OCI-LY1 (cell line): ENCODE data around the gene SMAD4.

ENCODE experiments used
- H2AFZ ChIP-seq: fragments of 200-600 bp; sonication (generic), shearing (Covaris generic); 2 replicates; pipeline ENCODE4 v1.6.0; 2014; ENCODE audit warnings: antibody characterized with exemption, mild to moderate bottlenecking, low read length
- H3F3A ChIP-seq: fragments of 200-600 bp; sonication (generic), shearing (Covaris generic); 2 replicates; pipeline ENCODE4 v1.6.0; 2014; ENCODE audit warnings: mild to moderate bottlenecking, antibody characterized with exemption, low read length, moderate library complexity; ENCODE audit not compliant: insufficient read depth
- H3K27ac ChIP-seq: fragments of 200-600 bp; sonication (generic); 2 replicates; pipeline ENCODE4 v1.5.1; 2014; ENCODE audit warnings: low read length, mixed run types, mild to moderate bottlenecking, low read depth; ENCODE audit not compliant: poor library complexity, severe bottlenecking
- H3K27me3 ChIP-seq: fragments of 200-600 bp; sonication (generic); 2 replicates; pipeline ENCODE4 v1.6.0; 2014; ENCODE audit warnings: antibody characterized with exemption, mild to moderate bottlenecking, low read length, moderate library complexity; ENCODE audit not compliant: insufficient read depth
- H3K36me3 ChIP-seq: fragments of 200-600 bp; sonication (generic); 2 replicates; pipeline ENCODE4 v1.6.1; 2014; ENCODE audit warnings: mild to moderate bottlenecking, antibody characterized with exemption, low read length, moderate library complexity, mixed read lengths; ENCODE audit not compliant: insufficient read depth
- H3K4me1 ChIP-seq: fragments of 200-600 bp; sonication (generic); 2 replicates; pipeline ENCODE4 v1.5.1; 2014; ENCODE audit warnings: mild to moderate bottlenecking, low read length, moderate library complexity; ENCODE audit not compliant: insufficient read depth, severe bottlenecking
- H3K4me2 ChIP-seq: fragments of 200-600 bp; sonication (generic), shearing (Covaris generic); 2 replicates; pipeline ENCODE4 v1.6.1; 2014; ENCODE audit warnings: low read length
- H3K4me3 ChIP-seq: fragments of 200-600 bp; sonication (generic); 2 replicates; pipeline ENCODE4 v1.5.1; 2014; ENCODE audit warnings: low read length, low read depth, mild to moderate bottlenecking, mixed read lengths; ENCODE audit not compliant: poor library complexity, severe bottlenecking
- H3K79me2 ChIP-seq: fragments of 200-600 bp; shearing (Covaris generic); 2 replicates; pipeline ENCODE4 v1.6.1; 2016; ENCODE audit warnings: mixed run types, low read length, mixed read lengths; ENCODE audit not compliant: insufficient read depth
- H3K9ac ChIP-seq: fragments of 200-600 bp; sonication (generic), shearing (Covaris generic); 2 replicates; pipeline ENCODE4 v1.6.1; 2014; ENCODE audit warnings: mild to moderate bottlenecking, low read length, mixed read lengths
- H3K9me2 ChIP-seq: fragments of 200-600 bp; sonication (generic), shearing (Covaris generic); 2 replicates; pipeline ENCODE4 v1.6.1; 2014; ENCODE audit warnings: low read depth, mild to moderate bottlenecking, low read length, mixed read lengths
- H3K9me3 ChIP-seq: fragments of 200-600 bp; shearing (Covaris generic); 2 replicates; pipeline ENCODE4 v1.6.1; 2014; ENCODE audit warnings: low read length, mixed read lengths
- H4K20me1 ChIP-seq: fragments of 200-600 bp; sonication (generic), shearing (Covaris generic); 2 replicates; pipeline ENCODE4 v1.6.0; 2016; ENCODE audit warnings: mild to moderate bottlenecking, low read length; ENCODE audit not compliant: insufficient read depth
- EZH2 ChIP-seq: fragments of 200-600 bp; sonication (generic), shearing (Covaris generic); IDR thresholded peaks from 2 replicates; pipeline ENCODE4 v1.8.0; 2017; ENCODE audit warnings: borderline replicate concordance, mixed run types, mild to moderate bottlenecking, antibody characterized with exemption, low read length, moderate library complexity, mixed read lengths
- TF ChIP-seq, protein P1 (sequence below): fragments of 200-600 bp; sonication (generic), shearing (Covaris generic); IDR thresholded peaks from 2 replicates; pipeline ENCODE4 v1.5.1; 2017; ENCODE audit warnings: mild to moderate bottlenecking, antibody characterized with exemption, low read length, moderate library complexity, mixed read lengths

SMAD4 gene

DNA sequence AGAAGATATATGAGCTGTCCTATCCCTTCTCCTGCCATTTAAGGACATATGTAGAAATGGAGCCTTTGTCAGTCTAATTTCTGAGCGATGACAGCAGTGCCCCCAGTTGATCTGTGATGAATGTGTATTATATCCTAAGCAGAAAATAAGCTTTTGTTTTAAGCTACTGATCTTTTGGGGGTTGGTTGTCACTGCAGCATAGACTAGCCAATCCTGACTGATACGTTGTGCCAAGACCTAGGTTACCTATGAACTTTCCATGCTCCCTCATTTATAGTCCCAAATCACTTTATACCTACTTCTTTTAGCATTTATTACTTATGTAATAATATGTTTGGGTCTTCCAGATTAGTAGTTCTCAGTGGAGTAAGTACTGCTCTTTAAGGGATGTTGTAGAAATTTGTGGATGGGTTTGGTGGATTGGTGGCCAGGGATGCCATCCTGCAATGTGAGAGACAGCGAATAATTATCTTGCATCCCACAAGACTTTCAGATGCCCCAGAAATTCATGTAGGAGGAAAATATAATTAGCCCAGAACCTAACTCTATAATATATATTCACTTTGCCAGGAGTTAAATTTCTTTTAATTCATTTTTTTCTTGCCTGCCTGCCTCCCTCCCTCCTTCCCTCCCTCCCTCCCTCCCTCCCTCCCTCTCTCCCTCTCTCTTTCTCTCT, 11.8 kb downstream of the SMAD4 start:
- H3K27ac ChIP-seq = no peak overlapping the region
- no peaks in the 10 kb centered on the region for H3F3A ChIP-seq
- H3K27me3 ChIP-seq = no peaks in the 10 kb centered on the region
- peaks cover 21% of the 10 kb centered on the region for H3K4me1 ChIP-seq
- H3K9me3 ChIP-seq = no peaks in the 10 kb centered on the region
- H3K9me2 ChIP-seq = no peaks in the 10 kb centered on the region
- H3K4me2 ChIP-seq = no peak overlapping the region
- no peaks in the 10 kb centered on the region for H4K20me1 ChIP-seq
- no peak overlapping the region for H3K9ac ChIP-seq
- peaks cover 96% of the 10 kb centered on the region for H3K79me2 ChIP-seq
- H3K4me3 ChIP-seq = no peak overlapping the region
- H2AFZ ChIP-seq = no peak overlapping the region
- no peak for TF ChIP-seq EZH2
- TF ChIP-seq, protein P1, sequence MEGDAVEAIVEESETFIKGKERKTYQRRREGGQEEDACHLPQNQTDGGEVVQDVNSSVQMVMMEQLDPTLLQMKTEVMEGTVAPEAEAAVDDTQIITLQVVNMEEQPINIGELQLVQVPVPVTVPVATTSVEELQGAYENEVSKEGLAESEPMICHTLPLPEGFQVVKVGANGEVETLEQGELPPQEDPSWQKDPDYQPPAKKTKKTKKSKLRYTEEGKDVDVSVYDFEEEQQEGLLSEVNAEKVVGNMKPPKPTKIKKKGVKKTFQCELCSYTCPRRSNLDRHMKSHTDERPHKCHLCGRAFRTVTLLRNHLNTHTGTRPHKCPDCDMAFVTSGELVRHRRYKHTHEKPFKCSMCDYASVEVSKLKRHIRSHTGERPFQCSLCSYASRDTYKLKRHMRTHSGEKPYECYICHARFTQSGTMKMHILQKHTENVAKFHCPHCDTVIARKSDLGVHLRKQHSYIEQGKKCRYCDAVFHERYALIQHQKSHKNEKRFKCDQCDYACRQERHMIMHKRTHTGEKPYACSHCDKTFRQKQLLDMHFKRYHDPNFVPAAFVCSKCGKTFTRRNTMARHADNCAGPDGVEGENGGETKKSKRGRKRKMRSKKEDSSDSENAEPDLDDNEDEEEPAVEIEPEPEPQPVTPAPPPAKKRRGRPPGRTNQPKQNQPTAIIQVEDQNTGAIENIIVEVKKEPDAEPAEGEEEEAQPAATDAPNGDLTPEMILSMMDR = no peak
- H3K36me3 ChIP-seq = peaks cover 1% of the 10 kb centered on the region; the same call in 1 of the 2 replicates

DNA sequence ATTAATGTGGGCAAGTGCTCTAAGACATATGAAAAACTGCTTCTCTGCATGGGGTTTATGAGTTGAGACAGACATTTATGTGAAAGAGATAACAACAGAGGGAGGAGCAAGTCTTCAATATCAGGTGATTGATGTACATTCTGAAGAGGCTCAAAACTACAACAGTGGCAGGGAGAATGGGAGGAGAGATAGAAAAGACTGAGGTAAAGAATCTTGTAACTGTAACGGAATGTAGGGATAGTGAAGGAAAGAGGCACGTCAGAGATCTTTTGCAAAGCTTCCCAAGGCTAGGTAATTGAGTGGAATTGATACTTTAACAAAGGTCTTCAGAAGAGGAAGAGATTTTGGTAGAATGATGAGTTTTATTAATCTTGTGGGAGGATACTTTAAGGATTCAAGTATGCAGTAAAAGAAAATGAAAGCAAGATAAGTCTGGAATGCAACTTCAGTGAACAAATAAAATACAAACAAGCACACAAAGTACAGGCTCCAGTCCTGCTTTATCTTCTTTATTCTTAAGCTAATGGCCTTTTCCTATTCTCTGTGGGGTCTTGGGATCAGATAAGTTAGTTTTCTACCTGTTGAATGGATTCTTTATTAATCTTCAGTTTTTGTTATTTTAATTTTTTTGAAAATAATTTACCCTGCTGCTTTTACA, 15.0 kb downstream of the SMAD4 start:
- H2AFZ ChIP-seq = no peak overlapping the region
- no peaks in the 10 kb centered on the region for H3K27me3 ChIP-seq
- no peaks in the 10 kb centered on the region for H3K9me2 ChIP-seq
- TF ChIP-seq, protein P1 = no peak
- no peak for TF ChIP-seq EZH2
- peaks cover 30% of the 10 kb centered on the region for H3K36me3 ChIP-seq
- peaks cover 73% of the 10 kb centered on the region for H3K79me2 ChIP-seq
- H3K27ac ChIP-seq = no peak overlapping the region
- no peaks in the 10 kb centered on the region for H4K20me1 ChIP-seq
- H3K4me2 ChIP-seq = no peak overlapping the region
- H3K9ac ChIP-seq = no peak overlapping the region
- peaks cover 6% of the 10 kb centered on the region for H3K4me1 ChIP-seq
- H3F3A ChIP-seq = no peaks in the 10 kb centered on the region
- H3K9me3 ChIP-seq = no peaks in the 10 kb centered on the region
- H3K4me3 ChIP-seq = no peak overlapping the region

DNA sequence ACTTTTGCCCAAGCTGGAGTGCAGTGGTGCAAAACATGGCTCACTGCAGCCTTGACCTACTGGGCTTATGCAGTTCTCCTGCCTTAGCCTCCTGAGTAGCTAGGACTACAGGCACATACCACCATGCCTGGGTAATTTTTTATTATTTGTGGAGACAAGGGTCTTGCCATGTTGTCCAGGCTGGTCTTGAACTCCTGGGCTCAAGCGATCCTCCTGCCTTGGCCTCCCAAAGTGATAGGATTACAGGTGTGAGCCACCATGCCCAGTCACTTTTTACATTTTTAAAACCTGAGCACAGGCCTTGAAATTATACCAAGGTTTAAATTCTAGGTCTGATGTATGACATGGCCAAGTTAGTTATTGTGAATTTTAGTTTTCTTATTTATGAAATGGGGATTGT, 18.2 kb downstream of the SMAD4 start:
- H3K27ac ChIP-seq = no peak overlapping the region
- peaks cover 40% of the 10 kb centered on the region for H3K36me3 ChIP-seq
- TF ChIP-seq, protein P1 = no peak
- TF ChIP-seq EZH2 = no peak
- no peaks in the 10 kb centered on the region for H3K9me3 ChIP-seq
- H3K4me2 ChIP-seq = no peak overlapping the region
- no peaks in the 10 kb centered on the region for H3K9me2 ChIP-seq
- no peaks in the 10 kb centered on the region for H4K20me1 ChIP-seq
- H3F3A ChIP-seq = no peaks in the 10 kb centered on the region
- no peak overlapping the region for H2AFZ ChIP-seq
- H3K4me3 ChIP-seq = no peak overlapping the region
- no peak overlapping the region for H3K9ac ChIP-seq
- peaks cover 44% of the 10 kb centered on the region for H3K79me2 ChIP-seq
- H3K27me3 ChIP-seq = no peaks in the 10 kb centered on the region
- peaks cover 4% of the 10 kb centered on the region for H3K4me1 ChIP-seq
